ENCODE measurements around the gene CFAP45. TPM values are rescaled to one million over a fixed set of nuclear protein-coding genes. Genes with fewer than 3 reads are reported as not detected.
"Not testable (repeated sequence)": the region's sequence is repeated elsewhere in the genome, so short reads cannot be mapped to it uniquely, and the experiment has no call there.

The CFAP45 gene
- total and polyA plus RNA-seq, 7 donors = 0.04 to 0.42 (median 0.19) TPM; not detected in 3

GRCh38 chr1:159908031-159908940, 8.3 kb upstream of the CFAP45 start:
- intact Hi-C loops (cut with DNase I) = no loop called here
- WGBS, 3 donors = 82 to 88% (median 84%) methylated on average over 9 of the region's 9 CpGs
- no peak for TF ChIP-seq CTCF (IDR thresholded peaks at IDR 0.05)
- ATAC-seq (no peak), DNase-seq (no peak)
- Histone ChIP-seq H3K9me3 (no peaks in the 10 kb centered on the region), H3K4me3 (no peak overlapping the region), H3K27ac (no peak overlapping the region), H3K27me3 (ENCODE audit: insufficient read depth in 3 of 3, low read length in 2 of 3) (no peaks in the 10 kb centered on the region), H3K4me1 (no peaks in the 10 kb centered on the region), H3K36me3 (ENCODE audit: insufficient read depth in 1 of 2, low read depth in 1 of 2) (no peaks in the 10 kb centered on the region)

GRCh38 chr1:159906960-159907359, 7.0 kb upstream of the CFAP45 start:
- intact Hi-C loops (cut with DNase I) = no loop called here
- no peak for TF ChIP-seq CTCF (IDR thresholded peaks at IDR 0.05)
- Histone ChIP-seq H3K9me3 (no peaks in the 10 kb centered on the region), H3K27ac (no peak overlapping the region), H3K27me3 (ENCODE audit: insufficient read depth in 3 of 3, low read length in 2 of 3) (no peaks in the 10 kb centered on the region), H3K36me3 (ENCODE audit: insufficient read depth in 1 of 2, low read depth in 1 of 2) (no peaks in the 10 kb centered on the region), H3K4me3 (no peak overlapping the region), H3K4me1 (no peaks in the 10 kb centered on the region)
- WGBS, 3 donors = 63 to 68% (median 65%) methylated on average over 1 of the region's 1 CpG
- ATAC-seq (no peak), DNase-seq (no peak)

- ATAC-seq; intact Hi-C loops (cut with DNase I); H3K4me3 ChIP-seq; H3K27me3 ChIP-seq (ENCODE audit: insufficient read depth in 3 of 3, low read length in 2 of 3); H3K27ac ChIP-seq; H3K9me3 ChIP-seq; H3K36me3 ChIP-seq (ENCODE audit: insufficient read depth in 1 of 2, low read depth in 1 of 2); DNase-seq; H3K4me1 ChIP-seq: not testable (repeated sequence)
- WGBS, 3 donors = 65 to 85% (median 72%) methylated on average over 3 of the region's 3 CpGs
Observed at GRCh38 chr1:159904036-159904435, 4.1 kb upstream of the CFAP45 start.

- no peaks in the 10 kb centered on the region for H3K36me3 ChIP-seq (ENCODE audit: insufficient read depth in 1 of 2, low read depth in 1 of 2)
- TF ChIP-seq CTCF (IDR thresholded peaks at IDR 0.05) = no peak
- H3K27ac ChIP-seq = no peak overlapping the region
- H3K27me3 ChIP-seq (ENCODE audit: insufficient read depth in 3 of 3, low read length in 2 of 3) = peaks cover 0 to 6% (median 0%) of the 10 kb centered on the region in 3 donors
- no peak for DNase-seq
- 93 to 97% (median 94%) methylated on average over 3 of the region's 3 CpGs for WGBS, 3 donors
- no peaks in the 10 kb centered on the region for H3K9me3 ChIP-seq
- intact Hi-C loops (cut with DNase I) = no loop called here
- H3K4me3 ChIP-seq = no peak overlapping the region
- ATAC-seq = no peak
- peaks cover 4% of the 10 kb centered on the region for H3K4me1 ChIP-seq
Observed at GRCh38 chr1:159902541-159902940, 2.6 kb upstream of the CFAP45 start.

GRCh38 chr1:159900755-159901360, 893 bp upstream of the CFAP45 start:
- H3K36me3 ChIP-seq (ENCODE audit: insufficient read depth in 1 of 2, low read depth in 1 of 2) = no peaks in the 10 kb centered on the region
- peaks cover 4% of the 10 kb centered on the region for H3K4me1 ChIP-seq
- TF ChIP-seq CTCF (IDR thresholded peaks at IDR 0.05) = no peak
- intact Hi-C loops (cut with DNase I) = no loop called here
- DNase-seq = no peak
- H3K27ac ChIP-seq = no peak overlapping the region
- ATAC-seq = no peak
- H3K27me3 ChIP-seq (ENCODE audit: insufficient read depth in 3 of 3, low read length in 2 of 3) = peaks cover 0 to 6% (median 0%) of the 10 kb centered on the region in 3 donors
- H3K9me3 ChIP-seq = no peaks in the 10 kb centered on the region
- no peak overlapping the region for H3K4me3 ChIP-seq
- 53 to 67% (median 65%) methylated on average over 2 of the region's 2 CpGs for WGBS, 3 donors

GRCh38 chr1:159899634-159900033, 331 bp downstream of the CFAP45 start:
- not testable (repeated sequence) for DNase-seq; H3K4me1 ChIP-seq; ATAC-seq; H3K27me3 ChIP-seq (ENCODE audit: insufficient read depth in 3 of 3, low read length in 2 of 3); H3K9me3 ChIP-seq; H3K4me3 ChIP-seq; H3K27ac ChIP-seq; H3K36me3 ChIP-seq (ENCODE audit: insufficient read depth in 1 of 2, low read depth in 1 of 2)
- WGBS, 3 donors = 90 to 93% (median 91%) methylated on average over 11 to 13 of the region's 15 CpGs
- intact Hi-C loops (cut with DNase I) = loop anchor here in 1 of 2 donors (10.0 kb wide), 1 partner anchor 765 kb away; no protein-coding TSS in a partner anchor

Measured in psoas muscle (tissue), 8 donors.